HK-2 (cell line): ENCODE results near the gene SIL1.

ENCODE experiments used
- DNase-seq: peaks from one replicate; pipeline ENCODE4 v3.0.0-alpha.2; 2018; ENCODE audit not compliant: unreplicated experiment

The SIL1 gene

GRCh38 chr5:138920181-138920580 is 278.0 kb downstream of the SIL1 start:
- DNase-seq: no peak

DNA sequence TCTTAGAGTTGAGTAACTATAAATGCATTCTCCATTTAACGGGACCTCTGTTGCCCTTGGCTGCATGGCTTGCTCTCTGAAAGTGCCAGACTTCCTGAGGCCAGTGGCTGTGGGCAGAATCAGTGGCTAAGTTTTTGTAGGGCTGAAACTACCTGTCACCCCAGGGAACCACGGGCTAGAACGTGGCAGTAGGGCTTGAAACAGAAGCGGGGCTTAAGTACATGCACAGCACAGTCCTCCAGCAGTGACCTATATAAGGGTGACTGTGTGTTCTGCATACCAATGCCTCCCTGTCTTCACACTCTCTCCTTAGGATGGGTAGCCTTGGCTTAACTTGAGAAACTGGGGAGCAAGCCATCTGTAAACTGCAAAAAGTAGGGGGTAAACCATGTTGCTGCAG is 279.5 kb downstream of the SIL1 start:
- no peak for DNase-seq

DNA sequence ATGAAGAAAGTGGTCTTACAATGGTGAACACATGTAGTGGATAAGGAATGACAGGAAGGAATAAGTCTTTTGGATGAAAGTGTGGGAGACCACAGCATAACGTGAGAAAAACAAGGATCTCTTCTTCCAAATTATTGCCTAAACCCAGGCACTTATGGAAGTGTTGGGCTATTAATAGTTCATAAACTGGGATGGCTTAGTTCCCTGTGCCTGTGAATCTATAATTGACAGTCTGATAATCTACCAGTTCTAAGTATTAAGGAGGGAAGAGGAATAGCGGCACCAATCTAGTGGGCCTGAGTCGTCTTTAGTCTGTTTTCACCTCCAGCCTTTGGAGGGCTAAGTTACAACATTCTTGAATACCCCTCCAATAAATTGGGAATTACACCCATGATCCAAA is 283.8 kb downstream of the SIL1 start:
- no peak for DNase-seq

GRCh38 chr5:138913773-138914172 is 284.4 kb downstream of the SIL1 start:
- DNase-seq: no peak

DNA sequence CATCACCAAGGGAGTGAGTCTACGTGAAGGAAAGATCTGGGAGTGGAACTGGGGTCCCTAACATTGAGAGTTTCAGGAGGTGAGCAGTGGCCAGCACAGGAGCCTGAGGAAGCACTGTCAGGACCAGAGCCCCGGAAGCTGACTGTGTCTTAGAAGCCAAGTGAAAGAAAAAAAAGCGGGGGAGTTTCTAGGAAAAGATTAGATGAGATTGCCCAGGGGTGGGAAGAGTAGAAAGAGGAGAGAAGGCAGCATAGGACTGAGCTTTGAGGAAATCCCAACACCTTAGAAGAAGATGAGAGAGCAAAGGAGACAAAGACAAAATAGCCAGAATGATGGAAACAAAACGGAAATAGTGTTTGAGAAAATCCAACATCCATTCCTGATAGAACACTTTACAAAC is 286.1 kb downstream of the SIL1 start:
- no peak for DNase-seq

DNA sequence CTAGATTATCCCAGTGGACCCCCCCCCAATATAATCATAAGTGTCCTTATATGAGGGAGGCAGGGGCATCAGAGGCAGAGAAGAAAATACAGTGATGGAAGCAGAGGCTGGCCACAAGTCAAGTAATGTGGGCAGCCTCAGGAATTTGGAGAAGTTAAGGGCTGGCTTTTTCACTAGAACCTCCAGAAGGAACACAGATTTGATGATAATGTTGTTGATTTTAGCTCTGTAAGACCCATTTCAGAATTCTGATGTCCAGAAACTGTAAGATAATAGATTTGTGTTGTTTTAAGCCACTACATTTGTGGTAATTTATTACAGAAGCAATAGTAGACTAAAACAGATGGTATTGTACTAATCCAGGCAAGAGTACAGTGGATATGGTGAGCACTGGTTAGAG is 286.7 kb downstream of the SIL1 start:
- no peak for DNase-seq

GRCh38 chr5:138910546-138911185 is 287.5 kb downstream of the SIL1 start:
- no peak for DNase-seq

DNA sequence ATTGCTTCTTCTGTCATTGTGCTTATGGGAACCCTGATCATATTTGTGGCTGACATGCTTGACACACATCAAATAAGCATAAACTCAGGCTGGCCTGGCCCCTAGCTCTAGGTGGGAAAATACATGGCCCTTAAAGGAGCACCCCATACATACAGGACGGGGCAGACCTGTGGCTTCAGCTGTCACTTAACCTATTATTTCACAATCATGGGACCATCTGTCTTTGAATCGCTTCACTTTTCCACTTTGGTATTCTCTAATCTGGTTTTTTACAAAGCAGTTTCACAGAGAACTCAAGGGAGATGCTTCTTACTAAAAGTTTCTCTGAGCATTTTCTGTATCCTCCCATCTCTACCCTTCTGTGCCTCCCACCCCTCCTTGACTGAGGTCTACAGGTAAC is 288.4 kb downstream of the SIL1 start:
- DNase-seq: no peak

GRCh38 chr5:138905541-138905940 is 292.6 kb downstream of the SIL1 start:
- DNase-seq: no peak

DNA sequence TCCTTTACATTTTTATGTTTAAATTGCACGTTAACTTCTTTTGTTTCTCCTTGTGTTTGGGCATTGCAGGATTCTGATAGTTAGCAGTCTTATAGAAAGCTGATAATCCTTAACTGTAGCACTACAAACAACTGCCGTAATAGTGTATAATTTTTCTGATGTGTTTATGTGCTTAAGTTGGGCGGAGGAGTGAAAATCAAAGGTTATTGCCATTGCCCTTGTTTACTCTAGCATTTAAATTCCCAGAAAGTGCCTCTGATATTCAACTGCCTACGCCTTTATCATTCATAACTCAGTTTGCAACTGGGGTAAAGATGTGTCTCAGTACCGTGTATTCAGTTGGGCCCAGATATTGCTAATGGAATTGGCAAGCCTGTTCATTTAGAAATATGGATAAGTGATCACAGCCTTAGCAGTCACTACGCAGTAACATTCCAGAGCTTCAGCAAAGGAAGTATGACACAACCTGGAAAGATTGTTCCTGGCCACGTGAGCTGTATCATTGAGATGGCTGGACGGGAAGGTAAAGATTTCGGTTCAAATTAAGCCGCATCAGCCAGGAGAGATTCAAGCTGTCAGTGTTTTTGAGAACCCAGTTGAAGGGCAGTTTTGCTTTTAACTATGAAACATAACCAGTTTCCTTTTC is 294.9 kb downstream of the SIL1 start:
- DNase-seq: no peak

DNA sequence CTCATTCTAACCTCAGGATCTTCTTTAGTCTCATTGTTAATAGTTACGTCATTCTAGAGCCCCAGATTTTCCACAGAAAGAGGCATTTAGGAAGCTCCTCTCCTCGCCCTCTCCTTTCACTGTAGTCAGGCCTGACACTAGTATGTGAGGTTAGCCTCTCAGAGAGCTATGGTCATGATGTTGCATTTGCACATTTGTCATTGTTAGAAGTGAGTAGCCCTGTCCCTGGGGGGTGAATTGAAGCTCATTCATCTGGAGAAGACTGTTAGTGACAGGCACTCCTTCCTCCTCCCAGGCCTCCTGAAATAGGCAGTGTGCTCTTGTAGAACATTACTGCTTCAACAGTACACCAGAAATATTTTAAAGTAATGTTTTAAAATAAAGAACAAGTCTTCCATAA is 296.5 kb downstream of the SIL1 start:
- no peak for DNase-seq

DNA sequence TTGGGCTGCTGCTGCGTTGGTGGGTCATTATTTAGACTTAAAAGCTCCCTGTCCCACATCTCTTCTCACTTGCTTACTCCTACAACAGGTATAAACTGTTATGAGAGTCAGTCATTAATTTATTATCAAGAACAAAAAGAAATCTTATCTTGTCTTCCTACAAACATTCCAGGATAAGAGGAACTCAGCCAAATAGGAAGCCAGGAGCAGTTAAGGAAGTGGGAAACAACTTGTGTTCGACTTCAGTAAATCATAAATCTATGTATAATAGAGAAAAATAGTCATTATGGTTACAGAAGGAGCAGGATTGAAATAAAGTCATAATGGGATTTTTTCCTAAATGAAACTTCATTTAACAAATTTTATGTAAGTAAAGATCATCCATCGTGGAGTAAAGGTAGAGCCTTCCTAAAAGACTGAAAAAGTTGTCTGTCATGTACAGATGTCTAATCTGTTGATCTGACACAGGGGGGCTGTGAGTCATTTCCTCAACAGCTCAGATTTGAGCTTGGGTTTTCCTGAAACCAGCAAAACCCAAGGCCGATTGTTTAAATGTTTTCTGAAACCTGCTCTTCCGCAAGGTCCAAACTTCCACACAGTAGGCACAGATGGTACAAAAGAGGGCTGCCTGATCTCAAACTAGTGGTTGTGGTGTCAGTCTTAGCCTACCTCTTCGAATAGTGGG is 297.7 kb downstream of the SIL1 start:
- DNase-seq: no peak

DNA sequence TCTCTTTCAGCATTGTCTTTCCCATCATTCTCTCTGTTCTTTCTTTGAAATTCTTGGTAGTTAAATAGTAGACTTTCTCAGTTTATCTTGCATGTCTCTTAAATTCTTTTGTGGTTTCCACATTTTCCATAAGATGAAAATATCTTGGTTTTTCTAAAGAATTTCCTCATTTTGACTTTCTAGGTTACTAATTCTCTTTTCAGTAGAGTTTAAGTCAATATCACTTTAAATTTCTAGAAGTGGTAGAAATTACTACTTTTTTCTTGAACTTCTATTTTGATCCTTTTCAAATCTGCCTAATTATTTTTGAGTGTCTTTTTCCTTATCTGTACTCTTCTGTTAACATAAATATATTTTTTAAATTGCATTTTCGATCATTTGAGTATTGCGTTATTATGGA is 299.4 kb downstream of the SIL1 start:
- DNase-seq: no peak

DNA sequence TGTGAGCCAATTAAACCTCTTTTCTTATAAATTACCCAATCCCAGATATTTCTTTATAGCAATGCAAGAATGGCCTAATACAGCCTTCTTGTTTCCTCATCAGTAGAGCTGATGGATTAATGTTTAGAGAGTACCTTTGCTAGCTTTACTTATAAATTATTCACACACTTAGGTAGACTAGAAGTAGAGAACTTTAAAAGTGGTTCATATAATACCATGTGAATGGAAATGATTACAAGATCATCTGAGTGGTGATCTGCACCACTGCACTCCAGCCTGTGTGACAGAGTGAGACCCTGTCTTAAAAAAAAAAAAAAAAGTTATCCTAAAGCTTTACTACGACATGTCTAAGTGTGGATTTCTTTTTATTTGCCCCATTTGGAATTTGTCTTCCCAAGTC is 299.9 kb downstream of the SIL1 start:
- no peak for DNase-seq
